Activated CD4-positive, alpha-beta T cell treated with anti-CD3 and anti-CD28 coated beads for 24 hours (primary cell): ENCODE data around the gene PLAU.
"Not testable (repeated sequence)": the region's sequence is repeated elsewhere in the genome, so short reads cannot be mapped to it uniquely, and the experiment has no call there.

Experiments used
- DNase-seq, 2 donors: peaks; one replicate each; pipeline ENCODE4 v3.0.0-alpha.2; 2020; ENCODE audit warnings: low read depth in 2 of 2

The PLAU gene

GRCh38 chr10:73922007-73922863 is 11.3 kb downstream of the PLAU start:
- DNase-seq = no peak

DNA sequence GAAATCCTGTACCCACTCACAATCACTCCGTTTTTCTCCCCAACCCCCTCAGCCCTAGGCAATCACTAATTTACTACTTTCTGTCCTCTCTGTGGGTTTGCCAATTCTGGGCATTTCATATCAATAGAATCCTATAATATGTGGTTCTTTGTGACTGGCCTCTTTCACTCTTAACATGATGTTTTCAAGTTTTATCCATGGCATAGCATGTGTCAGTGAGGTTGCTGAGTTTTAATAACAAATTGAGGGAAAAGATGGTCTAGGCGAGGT is 11.9 kb downstream of the PLAU start:
- DNase-seq = no peak

DNA sequence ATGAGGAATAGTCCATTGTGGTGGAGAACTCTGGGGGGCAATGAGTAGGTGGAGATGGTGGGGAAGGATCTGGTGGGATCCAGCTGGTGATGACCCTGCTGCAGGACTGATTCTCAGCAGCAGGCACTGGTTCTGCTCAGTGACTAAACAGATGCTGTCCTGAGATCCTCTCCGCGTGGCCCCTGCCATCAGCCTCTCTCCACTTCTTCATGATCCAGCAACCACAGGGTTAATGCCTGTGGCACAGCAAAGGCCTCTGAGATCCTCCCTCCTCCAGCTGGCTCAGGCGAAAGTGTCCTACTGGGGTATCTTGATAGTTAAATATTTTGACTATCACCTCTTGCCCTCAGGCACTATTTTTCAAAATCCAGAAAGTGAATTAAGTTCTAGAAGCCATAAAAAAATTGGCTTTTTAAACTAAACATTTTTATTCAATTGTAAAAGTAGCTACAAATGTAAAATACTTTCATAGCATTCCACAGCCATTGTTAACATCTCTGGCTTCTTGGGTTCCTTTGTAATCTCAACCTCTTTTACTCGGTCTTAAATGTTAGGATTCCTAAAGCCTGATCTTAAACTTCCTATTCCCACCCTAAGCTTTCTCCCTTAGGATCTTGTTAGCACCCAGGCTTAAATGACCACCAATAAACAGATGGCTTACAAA is 13.1 kb downstream of the PLAU start:
- no peak for DNase-seq

DNA sequence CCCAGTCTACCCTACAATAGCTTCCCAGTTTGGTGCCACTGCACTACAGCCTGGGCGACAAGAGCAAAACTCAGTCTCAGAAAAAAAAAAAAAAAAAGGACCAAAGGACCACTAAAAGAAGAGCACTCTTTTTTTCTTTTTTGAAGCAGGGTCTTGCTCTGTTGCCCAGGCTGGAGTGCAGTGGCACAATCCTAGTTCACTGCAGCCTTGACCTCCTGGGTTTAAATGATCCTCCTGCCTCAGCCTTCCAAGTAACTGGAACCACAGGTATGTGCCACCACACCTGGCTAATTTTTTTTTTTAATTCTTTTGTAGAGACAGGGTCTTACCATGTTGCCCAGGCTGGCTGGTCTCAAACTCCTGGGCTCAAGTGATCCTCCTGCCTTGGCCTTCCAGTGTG is 14.0 kb downstream of the PLAU start:
- no peak for DNase-seq

DNA sequence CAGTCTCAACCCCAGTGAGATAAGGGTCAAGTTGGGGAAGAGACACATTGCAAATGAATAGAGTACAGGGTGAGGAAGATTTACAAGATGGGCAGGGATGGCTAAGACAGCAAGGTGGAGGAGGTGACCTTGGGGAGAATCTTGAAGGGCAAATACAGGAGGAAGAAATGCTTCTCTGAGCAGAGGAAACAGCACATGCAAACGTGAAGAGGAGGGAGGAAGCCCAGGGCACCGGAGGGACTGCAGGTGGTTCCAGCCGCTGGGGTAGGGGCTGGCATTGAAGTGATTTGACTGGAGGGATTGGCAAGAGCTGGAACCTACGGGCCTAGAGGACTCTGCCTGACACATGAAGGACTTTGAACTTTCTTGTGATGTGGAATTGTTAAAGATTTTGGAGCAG is 14.6 kb downstream of the PLAU start:
- DNase-seq = no peak

DNA sequence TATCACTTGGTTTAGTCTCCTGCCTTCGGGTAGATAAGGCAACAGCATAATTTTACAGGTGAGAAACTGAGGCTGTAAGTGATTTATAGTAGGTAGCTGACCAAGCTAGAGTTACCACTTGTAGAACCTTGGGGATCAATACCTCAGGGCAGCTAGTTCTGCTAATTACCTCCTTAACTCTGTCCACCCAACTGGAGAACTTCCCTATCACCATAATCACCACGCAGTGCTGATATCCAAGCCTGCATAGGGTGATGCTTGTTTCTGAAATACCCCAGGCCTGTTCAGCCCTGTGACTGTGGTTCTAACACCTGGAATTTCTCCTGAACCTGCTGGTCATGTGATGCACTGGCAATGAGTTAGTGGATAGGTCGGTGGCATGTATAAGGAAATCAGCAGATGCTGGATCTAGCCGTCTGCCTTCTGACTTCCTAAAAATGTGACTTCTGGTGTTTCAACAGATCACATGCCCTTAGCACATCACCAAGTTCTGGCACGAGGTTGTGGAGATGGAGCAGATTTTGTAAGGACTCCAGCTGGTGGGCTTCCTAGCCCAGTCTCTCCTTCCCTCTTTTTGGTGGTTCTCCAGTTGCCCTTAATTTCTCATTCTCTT is 15.3 kb downstream of the PLAU start:
- DNase-seq = no peak

DNA sequence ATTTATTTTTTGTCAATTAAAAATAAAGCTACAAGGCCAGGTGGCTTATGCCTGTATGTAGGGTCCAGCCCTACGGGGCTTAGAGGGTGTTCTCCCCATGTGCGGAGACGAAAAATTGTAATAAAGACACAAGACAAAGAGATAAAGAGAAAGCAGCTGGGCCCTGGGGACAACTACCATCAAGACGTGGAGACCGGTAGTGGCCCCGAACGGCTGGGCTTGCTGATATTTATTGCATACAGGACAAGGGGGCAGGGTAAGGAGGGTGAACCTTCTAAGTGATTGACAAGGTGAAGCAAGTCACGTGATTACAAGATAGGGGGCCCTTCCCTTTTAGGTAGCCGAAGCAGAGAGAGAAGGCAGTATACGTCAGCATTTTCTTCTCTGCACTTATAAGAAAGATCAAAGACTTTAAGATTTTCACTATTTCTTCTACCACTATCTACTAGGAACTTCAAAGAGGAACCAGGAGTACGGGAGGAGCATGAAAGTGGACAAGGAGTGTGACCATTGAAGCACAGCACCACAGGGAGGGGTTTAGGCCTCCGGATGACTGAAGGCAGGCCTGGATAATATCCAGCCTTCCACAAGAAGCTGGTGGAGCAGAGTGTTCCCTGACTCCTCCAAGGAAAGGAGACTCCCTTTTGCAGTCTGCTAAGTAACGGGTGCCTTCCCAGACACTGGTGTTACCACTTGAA is 19.8 kb downstream of the PLAU start:
- DNase-seq = not testable (repeated sequence)

DNA sequence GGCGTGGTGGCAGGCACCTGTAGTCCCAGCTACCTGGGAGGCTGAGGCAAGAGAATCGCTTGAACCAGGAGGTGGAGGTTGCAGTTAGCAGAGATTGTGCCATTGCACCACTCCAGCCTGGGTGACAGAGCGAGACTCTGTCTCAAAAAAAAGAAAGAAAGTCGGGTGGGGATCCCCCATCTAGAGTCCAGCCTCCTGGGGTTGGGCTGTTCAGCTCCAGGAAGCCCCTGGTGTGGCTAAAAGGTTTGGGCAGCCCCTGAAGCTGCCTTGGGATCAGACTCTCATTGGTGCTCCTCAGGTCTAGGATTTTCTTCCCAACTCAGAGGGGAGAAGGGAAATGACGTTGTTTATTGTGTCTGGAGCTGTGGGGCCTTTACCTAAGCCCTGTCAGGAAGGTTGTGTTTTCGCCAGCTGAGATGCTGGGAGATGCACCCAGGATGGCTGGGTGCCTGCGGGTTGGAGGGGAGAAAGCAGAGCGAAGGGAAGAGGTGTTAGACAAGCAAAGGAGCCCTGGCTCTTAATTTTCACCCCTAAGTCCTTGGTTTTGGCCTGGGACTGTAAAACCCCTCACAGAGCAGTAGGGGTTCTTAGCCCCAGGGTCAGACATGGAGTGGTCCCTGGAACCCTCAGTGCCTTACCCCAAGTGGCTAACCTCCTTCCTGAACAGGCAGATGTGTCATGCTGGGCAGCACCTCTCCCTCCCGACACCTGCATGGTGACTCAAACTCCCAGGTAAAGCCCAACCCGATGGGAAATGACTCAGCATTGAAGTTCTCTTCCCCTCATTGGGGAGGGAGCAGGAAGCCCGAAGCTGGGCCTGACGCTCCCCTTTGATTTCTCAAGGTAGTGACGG is 21.1 kb downstream of the PLAU start:
- DNase-seq = peak; percentile 26 to 54

- DNase-seq = no peak
Observed at GRCh38 chr10:73932620-73933112, 21.7 kb downstream of the PLAU start.

DNA sequence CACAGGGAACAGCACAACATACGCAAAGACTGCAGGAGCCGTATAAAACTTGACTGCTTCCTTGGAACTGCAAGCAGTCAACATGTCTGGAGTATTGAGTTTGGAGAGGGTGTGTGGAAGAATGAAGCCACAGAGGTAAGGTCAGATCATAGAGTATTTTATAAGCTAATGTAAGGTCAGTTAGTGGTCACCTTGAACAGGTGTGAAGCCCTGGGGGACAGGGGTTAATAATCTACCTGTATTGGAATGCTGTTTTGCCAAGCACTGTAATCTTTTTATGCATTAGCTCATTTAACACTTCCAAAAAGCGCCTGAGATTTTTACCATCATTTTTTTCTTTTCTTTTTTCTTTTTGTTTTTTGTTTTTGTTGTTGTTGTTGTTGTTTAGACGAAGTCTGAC is 23.1 kb downstream of the PLAU start:
- no peak for DNase-seq

DNA sequence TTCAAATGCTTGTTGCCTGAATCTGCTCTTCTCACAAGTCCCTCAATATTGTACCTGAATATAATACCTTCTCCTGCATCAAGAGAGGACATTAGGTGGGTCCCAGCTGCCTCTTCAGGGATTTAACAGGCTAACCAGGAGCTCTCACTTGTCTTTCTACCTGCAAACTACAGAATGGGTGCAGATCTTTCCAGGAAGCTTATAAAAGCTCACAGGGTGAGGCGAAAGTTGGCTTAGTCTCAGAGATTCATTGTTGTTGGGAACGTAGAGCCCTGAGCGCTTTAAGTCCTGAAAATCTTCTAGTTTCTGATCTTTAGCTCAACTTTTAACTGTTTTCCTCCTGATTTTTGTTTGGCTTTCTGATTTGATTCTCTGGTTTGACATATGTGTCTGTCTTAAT is 25.0 kb downstream of the PLAU start:
- DNase-seq = no peak

- no peak for DNase-seq
Observed at GRCh38 chr10:73937333-73938043, 26.6 kb downstream of the PLAU start.

- DNase-seq = peak; percentile 73 to 78
Observed at GRCh38 chr10:73940634-73941221, 29.8 kb downstream of the PLAU start.

- DNase-seq = no peak
Observed at GRCh38 chr10:73941300-73941699, 30.4 kb downstream of the PLAU start.

- DNase-seq = no peak
Observed at GRCh38 chr10:73944356-73945100, 33.6 kb downstream of the PLAU start.

DNA sequence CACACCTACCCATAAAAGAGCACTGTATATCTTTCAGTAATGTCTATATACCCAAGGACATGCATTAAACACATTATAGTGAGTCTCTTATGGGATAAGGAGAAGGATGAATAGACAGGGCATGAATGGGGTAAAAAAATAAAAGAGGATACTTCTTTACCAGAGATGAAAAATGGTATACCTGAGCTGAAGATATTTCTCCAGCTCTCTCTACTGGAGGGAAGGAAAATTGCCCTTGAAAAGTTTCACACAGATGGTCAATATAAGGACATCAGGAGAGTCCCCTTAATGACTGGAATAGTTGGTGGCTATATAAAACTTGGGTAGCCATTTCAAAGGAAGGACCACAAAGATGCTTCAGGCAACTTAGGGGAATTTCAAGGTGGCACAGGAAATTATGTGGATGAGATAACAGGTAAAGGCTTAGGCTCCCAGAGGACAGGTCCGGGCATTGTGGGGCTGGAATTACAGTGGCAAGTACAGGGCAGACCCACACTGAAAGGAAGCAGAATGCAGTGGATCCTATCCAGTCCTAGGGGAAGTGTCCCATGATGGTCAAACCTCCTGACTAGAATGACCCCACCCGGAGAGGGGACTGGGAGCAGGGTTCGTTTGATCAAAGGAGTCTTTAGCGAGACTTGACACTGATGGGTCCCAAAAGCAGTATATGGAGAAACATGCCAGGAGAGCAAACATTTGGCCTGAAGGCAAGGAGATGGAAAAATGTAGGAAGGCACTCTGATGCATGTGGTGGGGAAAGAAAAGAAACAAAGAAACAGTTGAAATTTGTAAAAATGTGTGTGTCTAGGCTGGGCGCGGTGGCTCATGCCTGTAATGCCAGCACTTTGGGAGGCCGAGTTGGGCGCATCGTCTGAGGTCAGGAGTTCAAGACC is 35.6 kb downstream of the PLAU start:
- no peak for DNase-seq

DNA sequence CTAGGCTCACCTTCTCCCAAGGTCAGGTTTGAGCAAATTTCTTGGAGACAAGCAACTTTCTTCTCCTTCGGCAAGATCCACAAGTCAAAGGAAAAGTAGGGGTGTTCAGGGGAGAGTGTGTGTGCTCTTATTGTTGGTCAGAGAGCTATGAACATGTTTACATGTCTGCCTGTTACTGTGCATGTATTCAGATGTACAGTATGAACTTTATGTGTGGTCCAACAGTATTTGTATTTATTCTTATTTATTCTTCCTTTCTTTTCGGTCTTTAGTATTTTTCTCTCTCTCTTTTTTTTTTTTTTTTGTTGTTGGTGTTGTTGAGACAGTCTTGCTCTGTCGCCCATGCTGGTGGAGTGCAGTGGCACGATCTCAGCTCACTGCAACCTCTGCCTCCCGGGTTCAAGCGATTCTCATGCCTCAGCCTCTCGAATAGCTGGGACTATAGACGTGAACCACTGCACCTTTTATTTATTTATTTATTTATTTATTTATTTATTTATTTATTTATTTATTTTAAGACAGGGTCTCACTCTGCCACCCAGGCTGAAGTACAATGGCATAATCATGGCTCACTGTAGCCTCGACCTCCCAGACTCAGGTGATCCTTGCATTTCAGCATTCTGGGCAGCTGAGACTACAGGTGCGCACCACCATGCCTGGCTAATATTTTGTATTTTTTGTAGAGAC is 38.2 kb downstream of the PLAU start:
- DNase-seq = no peak
